Lower lobe of right lung (tissue), 2 donors: ENCODE data around the gene IER5L. TPM values are rescaled to one million over a fixed set of nuclear protein-coding genes. Genes with fewer than 3 reads are reported as not detected.

Source experiments
- ATAC-seq, 2 donors: fragments of 200-7000 bp; cut with Tn5 transposase; one replicate each; pipeline ENCODE4 v1.9.1; 2020 to 2022; ENCODE audit warnings: mild to moderate bottlenecking in 2 of 2, moderate library complexity in 2 of 2
- DNase-seq: peaks from one replicate; pipeline ENCODE4 v3.0.0-alpha.2; 2020
- H3K27ac ChIP-seq: fragments of 200-600 bp; one replicate; pipeline ENCODE4 v1.8.0; 2022
- H3K27me3 ChIP-seq: fragments of 200-600 bp; one replicate; pipeline ENCODE4 v1.8.0; 2022; ENCODE audit warnings: low read depth
- H3K36me3 ChIP-seq: fragments of 200-600 bp; one replicate; pipeline ENCODE4 v1.8.0; 2022; ENCODE audit warnings: mild to moderate bottlenecking
- H3K4me1 ChIP-seq: fragments of 200-600 bp; one replicate; pipeline ENCODE4 v1.8.0; 2022
- H3K4me3 ChIP-seq: fragments of 200-600 bp; one replicate; pipeline ENCODE4 v1.8.0; 2022; ENCODE audit warnings: mild to moderate bottlenecking
- H3K9me3 ChIP-seq: fragments of 200-600 bp; one replicate; pipeline ENCODE4 v1.8.0; 2022
- CTCF ChIP-seq: fragments of 200-600 bp; IDR thresholded peaks from one replicate; pipeline ENCODE4 v1.8.0; 2022; ENCODE audit warnings: antibody characterized with exemption, mild to moderate bottlenecking
- intact Hi-C: fragments of 100-400 bp; cut with DNase I; formaldehyde crosslinking; loops from one replicate; pipeline ENCODE4 v1.11.0; 2022
- total RNA-seq: library from RNA; stranded (reverse); fragmentation: NEBNext Ultra II Directional; extraction: Animal tissue kit (Norgen Biotek cat#: 25700); gene quantifications from one replicate; pipeline ENCODE4 v1.2.1, GENCODE V29; 2021
- donor health status: DM: no; HTN: yes; CAD: no; lungs with severe emphysema.

The IER5L gene
- total RNA-seq, 1 donor from 2014 or later: 8.7 TPM

- H3K27me3 ChIP-seq: no peaks in the 10 kb centered on the region
- H3K36me3 ChIP-seq: no peaks in the 10 kb centered on the region
- no peak overlapping the region for H3K27ac ChIP-seq
- intact Hi-C loops: no loop called here
- no peak overlapping the region for H3K4me3 ChIP-seq
- ATAC-seq (no peak), DNase-seq (no peak)
- TF ChIP-seq CTCF: no peak
- H3K4me1 ChIP-seq: no peaks in the 10 kb centered on the region
- H3K9me3 ChIP-seq: no peaks in the 10 kb centered on the region
Measured at GRCh38 chr9:129209109-129209508, 31.0 kb upstream of the IER5L start.

GRCh38 chr9:129208207-129209032, 30.4 kb upstream of the IER5L start:
- Histone ChIP-seq H3K4me1 (no peaks in the 10 kb centered on the region), H3K27ac (no peak overlapping the region), H3K9me3 (no peaks in the 10 kb centered on the region), H3K27me3 (no peaks in the 10 kb centered on the region), H3K4me3 (no peak overlapping the region), H3K36me3 (no peaks in the 10 kb centered on the region)
- DNase-seq: no peak
- ATAC-seq: no peak
- intact Hi-C loops: no loop called here
- TF ChIP-seq CTCF: no peak

- H3K27ac ChIP-seq: no peak overlapping the region
- no peaks in the 10 kb centered on the region for H3K27me3 ChIP-seq
- no peak for DNase-seq
- H3K36me3 ChIP-seq: no peaks in the 10 kb centered on the region
- H3K4me3 ChIP-seq: no peak overlapping the region
- H3K4me1 ChIP-seq: no peaks in the 10 kb centered on the region
- ATAC-seq: no peak
- H3K9me3 ChIP-seq: no peaks in the 10 kb centered on the region
- intact Hi-C loops: no loop called here
- TF ChIP-seq CTCF: no peak
Measured at GRCh38 chr9:129206905-129207304, 28.8 kb upstream of the IER5L start.

- intact Hi-C loops: no loop called here
Measured at GRCh38 chr9:129206401-129206800, 28.3 kb upstream of the IER5L start.

GRCh38 chr9:129204840-129205239, 26.8 kb upstream of the IER5L start:
- intact Hi-C loops: no loop called here
- ATAC-seq: no peak
- no peak for TF ChIP-seq CTCF
- Histone ChIP-seq H3K9me3 (no peaks in the 10 kb centered on the region), H3K27me3 (no peaks in the 10 kb centered on the region), H3K27ac (no peak overlapping the region), H3K4me3 (no peak overlapping the region), H3K36me3 (no peaks in the 10 kb centered on the region), H3K4me1 (no peaks in the 10 kb centered on the region)
- DNase-seq: no peak

More at GRCh38 chr9:129206401-129206800, 28.3 kb upstream of the IER5L start:
- no peak for ATAC-seq
- H3K4me1 ChIP-seq: no peaks in the 10 kb centered on the region
- no peaks in the 10 kb centered on the region for H3K9me3 ChIP-seq
- no peak overlapping the region for H3K4me3 ChIP-seq
- no peaks in the 10 kb centered on the region for H3K36me3 ChIP-seq
- DNase-seq: no peak
- no peak for TF ChIP-seq CTCF
- no peak overlapping the region for H3K27ac ChIP-seq
- no peaks in the 10 kb centered on the region for H3K27me3 ChIP-seq
